K562 (cell line): ENCODE measurements around the gene ABCA1. TPM values are rescaled to one million over a fixed set of nuclear protein-coding genes. Genes with fewer than 3 reads are reported as not detected.
A peak's percentile ranks its signal among the peaks of the same experiment; 100 is the strongest.

Experiments used
- ESRRA ChIP-seq: fragments of 450-650 bp; IDR thresholded peaks from 2 replicates; pipeline ENCODE4 v1.6.1; 2014; ENCODE audit warnings: low read depth, mild to moderate bottlenecking, moderate library complexity, borderline replicate concordance
- EZH2 ChIP-seq: IDR thresholded peaks from 2 replicates; pipeline ENCODE4 v1.6.1; 2012; ENCODE audit warnings: low read depth, mild to moderate bottlenecking, inconsistent platforms, low read length, borderline replicate concordance
- GABPA ChIP-seq: fragments of 200-800 bp; sonication (Bioruptor generic); conservative IDR thresholded peaks from 2 replicates; pipeline ENCODE4 v1.6.1; 2016; ENCODE audit warnings: low read depth, missing genetic modification characterization, missing compliant biosample characterization
- PCBP2 ChIP-seq: fragments of 200-400 bp; formaldehyde crosslinking; IDR thresholded peaks from 2 replicates; pipeline ENCODE4 v1.6.1; 2018; ENCODE audit warnings: low read length, low read depth, mild to moderate bottlenecking, moderate library complexity; ENCODE audit not compliant: poor library complexity, severe bottlenecking
- POLR2B ChIP-seq: fragments of 450-650 bp; IDR thresholded peaks from 2 replicates; pipeline ENCODE4 v1.6.1; 2018; ENCODE audit warnings: low read depth; ENCODE audit not compliant: partially characterized antibody
- POLR2G ChIP-seq: fragments of 200-400 bp; formaldehyde crosslinking; IDR thresholded peaks from 2 replicates; pipeline ENCODE4 v1.6.1; 2017; ENCODE audit warnings: low read depth, mild to moderate bottlenecking, antibody characterized with exemption, low read length, moderate library complexity
- SAFB ChIP-seq: fragments of 200-400 bp; formaldehyde crosslinking; IDR thresholded peaks from 2 replicates; pipeline ENCODE4 v1.6.1; 2017; ENCODE audit warnings: low read depth, low read length, borderline replicate concordance
- ZNF444 ChIP-seq: fragments of 250-450 bp; sonication (Bioruptor Pico); IDR thresholded peaks from 2 replicates; pipeline ENCODE4 v1.4.0; 2020; ENCODE audit warnings: mild to moderate bottlenecking, moderate library complexity
- ZNF511 ChIP-seq: sonication (generic); formaldehyde crosslinking; IDR thresholded peaks from 2 replicates; pipeline ENCODE4 v1.8.0; 2022; ENCODE audit warnings: mild to moderate bottlenecking, missing genetic modification reagents
- ZNF639 ChIP-seq, 2 experiments: fragments of 200-800 bp in 1 of 2; sonication (Bioruptor generic) in 1 of 2; sonication (generic) in 1 of 2; formaldehyde crosslinking in 1 of 2; IDR thresholded peaks in 1 of 2; conservative IDR thresholded peaks in 1 of 2; 2 replicates each; pipeline versions ENCODE4 v1.5.0 to v1.6.1; 2016 to 2020; ENCODE audit warnings: missing compliant biosample characterization in 1 of 2, missing genetic modification characterization in 1 of 2, missing genetic modification reagents in 1 of 2
- polyA plus RNA-seq, 8 experiments: library from polyadenylated mRNA; depleted of rRNA in 4 of 8; stranded (reverse) in 5 of 8; unstranded in 3 of 8; fragments of >200 nt; fragmentation: Nextera tagmentation in 2 of 8; fragmentation: Illumina TruSeq in 1 of 8; extraction: Ambion mirVana in 2 of 8; extraction: Trizol in 1 of 8; gene quantifications; 2 replicates each; pipeline versions ENCODE4 v1.2.1 to v1.2.3, GENCODE V29; 2011 to 2014; ENCODE audit warnings: inconsistent platforms in 1 of 8, missing spikeins in 1 of 8
- total RNA-seq, 7 experiments: library from RNA; depleted of rRNA in 6 of 7; stranded (reverse); fragments of >200 nt in 6 of 7; fragmentation: Illumina TruSeq in 2 of 7; extraction: Trizol in 2 of 7; gene quantifications; 2 replicates each; pipeline versions ENCODE4 v1.2.1 to v1.2.3, GENCODE V29; 2011 to 2021; ENCODE audit warnings: low replicate concordance in 1 of 7
- TF ChIP-seq, protein P1 (sequence below), 3 experiments: fragments of 200-800 bp in 1 of 3; sonication (Bioruptor generic) in 1 of 3; sonication (generic) in 1 of 3; formaldehyde crosslinking in 1 of 3; IDR thresholded peaks; 2 replicates each; pipeline versions ENCODE4 v1.6.1 to v1.8.0; 2016 to 2022; ENCODE audit warnings: mild to moderate bottlenecking in 2 of 3, missing compliant biosample characterization in 2 of 3, missing genetic modification characterization in 2 of 3, missing genetic modification reagents in 1 of 3
- TF ChIP-seq, protein P2 (sequence below): fragments of 450-650 bp; IDR thresholded peaks from 2 replicates; pipeline ENCODE4 v1.6.1; 2017; ENCODE audit warnings: antibody characterized with exemption, mild to moderate bottlenecking
- TF ChIP-seq, protein P3 (sequence below): fragments of 450-650 bp; IDR thresholded peaks from 2 replicates; pipeline ENCODE4 v1.6.1; 2016; ENCODE audit warnings: antibody characterized with exemption

ABCA1 gene
- total and polyA plus RNA-seq, 9 of the 15 experiments (the other 6 are each of a cell fraction or from before 2014, with no cell fraction given) = under 0.01 to 0.18 (median 0.02) TPM; not detected in 5

GRCh38 chr9:104747565-104748358 lies 180.2 kb downstream of the ABCA1 start, which contains the start of gene NIPSNAP3A (continued):
- no peak for TF ChIP-seq PCBP2
- TF ChIP-seq, protein P1, sequence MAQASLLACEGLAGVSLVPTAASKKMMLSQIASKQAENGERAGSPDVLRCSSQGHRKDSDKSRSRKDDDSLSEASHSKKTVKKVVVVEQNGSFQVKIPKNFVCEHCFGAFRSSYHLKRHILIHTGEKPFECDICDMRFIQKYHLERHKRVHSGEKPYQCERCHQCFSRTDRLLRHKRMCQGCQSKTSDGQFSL (CRISPR knock-in tag; IDR thresholded peaks at IDR 0.05) = no peak
- TF ChIP-seq, protein P1 (tag; IDR thresholded peaks at IDR 0.05) = no peak
- TF ChIP-seq POLR2G = peak; percentile 86
- TF ChIP-seq, protein P2, sequence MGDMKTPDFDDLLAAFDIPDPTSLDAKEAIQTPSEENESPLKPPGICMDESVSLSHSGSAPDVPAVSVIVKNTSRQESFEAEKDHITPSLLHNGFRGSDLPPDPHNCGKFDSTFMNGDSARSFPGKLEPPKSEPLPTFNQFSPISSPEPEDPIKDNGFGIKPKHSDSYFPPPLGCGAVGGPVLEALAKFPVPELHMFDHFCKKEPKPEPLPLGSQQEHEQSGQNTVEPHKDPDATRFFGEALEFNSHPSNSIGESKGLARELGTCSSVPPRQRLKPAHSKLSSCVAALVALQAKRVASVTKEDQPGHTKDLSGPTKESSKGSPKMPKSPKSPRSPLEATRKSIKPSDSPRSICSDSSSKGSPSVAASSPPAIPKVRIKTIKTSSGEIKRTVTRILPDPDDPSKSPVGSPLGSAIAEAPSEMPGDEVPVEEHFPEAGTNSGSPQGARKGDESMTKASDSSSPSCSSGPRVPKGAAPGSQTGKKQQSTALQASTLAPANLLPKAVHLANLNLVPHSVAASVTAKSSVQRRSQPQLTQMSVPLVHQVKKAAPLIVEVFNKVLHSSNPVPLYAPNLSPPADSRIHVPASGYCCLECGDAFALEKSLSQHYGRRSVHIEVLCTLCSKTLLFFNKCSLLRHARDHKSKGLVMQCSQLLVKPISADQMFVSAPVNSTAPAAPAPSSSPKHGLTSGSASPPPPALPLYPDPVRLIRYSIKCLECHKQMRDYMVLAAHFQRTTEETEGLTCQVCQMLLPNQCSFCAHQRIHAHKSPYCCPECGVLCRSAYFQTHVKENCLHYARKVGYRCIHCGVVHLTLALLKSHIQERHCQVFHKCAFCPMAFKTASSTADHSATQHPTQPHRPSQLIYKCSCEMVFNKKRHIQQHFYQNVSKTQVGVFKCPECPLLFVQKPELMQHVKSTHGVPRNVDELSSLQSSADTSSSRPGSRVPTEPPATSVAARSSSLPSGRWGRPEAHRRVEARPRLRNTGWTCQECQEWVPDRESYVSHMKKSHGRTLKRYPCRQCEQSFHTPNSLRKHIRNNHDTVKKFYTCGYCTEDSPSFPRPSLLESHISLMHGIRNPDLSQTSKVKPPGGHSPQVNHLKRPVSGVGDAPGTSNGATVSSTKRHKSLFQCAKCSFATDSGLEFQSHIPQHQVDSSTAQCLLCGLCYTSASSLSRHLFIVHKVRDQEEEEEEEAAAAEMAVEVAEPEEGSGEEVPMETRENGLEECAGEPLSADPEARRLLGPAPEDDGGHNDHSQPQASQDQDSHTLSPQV = no peak; the same call in 1 of the 2 replicates
- no peak for TF ChIP-seq EZH2
- TF ChIP-seq, protein P3, sequence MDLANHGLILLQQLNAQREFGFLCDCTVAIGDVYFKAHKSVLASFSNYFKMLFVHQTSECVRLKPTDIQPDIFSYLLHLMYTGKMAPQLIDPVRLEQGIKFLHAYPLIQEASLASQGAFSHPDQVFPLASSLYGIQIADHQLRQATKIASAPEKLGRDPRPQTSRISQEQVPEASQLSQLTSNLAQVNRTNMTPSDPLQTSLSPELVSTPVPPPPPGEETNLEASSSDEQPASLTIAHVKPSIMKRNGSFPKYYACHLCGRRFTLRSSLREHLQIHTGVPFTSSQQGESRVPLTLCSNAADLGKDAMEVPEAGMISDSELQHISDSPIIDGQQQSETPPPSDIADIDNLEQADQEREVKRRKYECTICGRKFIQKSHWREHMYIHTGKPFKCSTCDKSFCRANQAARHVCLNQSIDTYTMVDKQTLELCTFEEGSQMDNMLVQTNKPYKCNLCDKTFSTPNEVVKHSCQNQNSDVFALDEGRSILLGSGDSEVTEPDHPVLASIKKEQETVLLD = peak; percentile 78
- no peak for TF ChIP-seq ZNF511 (CRISPR knock-in tag)
- TF ChIP-seq POLR2B = peak; percentile 56
- TF ChIP-seq SAFB = peak; percentile 78
- TF ChIP-seq GABPA (tag) = peak; percentile 53; the same call in 1 of the 2 replicates
- TF ChIP-seq ZNF444 (CRISPR knock-in tag) = peak; percentile 77; the same call in 1 of the 2 replicates
- TF ChIP-seq ZNF639 (CRISPR knock-in tag; conservative IDR thresholded peaks at IDR 0.05 in 1 of 2, IDR thresholded peaks at IDR 0.05 in 1 of 2) = peak in 1 of 2 experiments; percentile 73; a peak in 2 of 4 replicates
- no peak for TF ChIP-seq ESRRA
